COLO829 (cell line): Measurements from ENCODE around the gene RPL10.

Experiments used
- DNase-seq: peaks from one replicate; pipeline ENCODE4 v3.0.0; 2012; ENCODE audit warnings: low spot score

Gene RPL10

GRCh38 chrX:154401045-154401799 lies 3.0 kb downstream of the RPL10 start:
- no peak for DNase-seq

DNA sequence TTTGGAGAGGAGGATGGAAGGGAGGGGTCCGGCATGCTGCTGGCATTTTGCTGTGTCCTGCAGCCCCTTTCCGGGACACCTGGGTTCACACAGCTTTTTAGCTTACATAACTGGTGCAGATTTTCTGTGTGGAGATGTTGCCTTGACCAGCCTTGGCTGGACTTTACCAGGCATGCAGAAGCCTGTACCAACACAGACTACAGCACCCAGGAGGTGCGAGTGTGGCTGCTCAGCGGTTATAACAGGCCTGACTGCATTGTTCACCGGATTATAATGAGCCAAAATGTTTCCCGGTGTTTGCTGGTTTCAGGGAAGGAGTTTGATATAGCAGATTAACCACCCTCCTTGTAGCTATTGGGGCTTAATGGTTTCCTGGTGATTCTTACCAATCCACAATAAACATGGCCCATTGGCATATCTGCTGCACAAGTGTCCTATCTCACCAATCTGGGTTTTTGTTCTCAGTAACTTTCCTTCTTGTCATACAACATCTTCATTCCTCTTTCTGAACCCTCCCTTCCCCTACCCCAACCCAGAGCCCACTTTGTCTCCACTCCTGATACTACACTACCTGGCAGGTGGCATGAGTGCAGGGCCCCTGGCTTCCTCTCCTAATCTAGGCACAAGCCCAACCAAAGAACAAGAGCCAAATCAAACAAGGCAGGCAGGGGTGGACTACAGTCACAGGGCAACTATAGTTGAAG lies 3.9 kb downstream of the RPL10 start:
- no peak for DNase-seq

- no peak for DNase-seq
These were observed 4.5 kb downstream of the RPL10 start for GRCh38 chrX:154402622-154403127.

DNA sequence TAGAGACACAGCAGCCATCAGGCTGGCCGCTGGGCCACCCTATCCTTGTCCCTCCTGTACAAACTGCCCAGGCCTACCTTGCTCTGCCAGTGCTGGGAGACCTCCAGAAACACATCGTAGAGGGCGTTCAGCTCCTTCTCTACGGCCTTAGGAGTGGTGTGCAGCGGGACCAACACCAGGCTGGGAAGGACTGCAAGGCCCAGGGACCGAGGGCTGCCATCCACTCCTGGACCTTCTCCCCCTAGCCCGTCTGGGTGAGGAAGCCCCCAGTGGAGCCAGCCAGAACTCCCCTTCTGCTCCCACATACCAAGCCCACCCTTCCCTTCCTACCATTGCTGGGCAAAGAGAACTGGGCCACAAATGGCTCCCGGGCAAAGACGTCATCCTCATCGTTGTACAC lies 5.0 kb downstream of the RPL10 start:
- no peak for DNase-seq

GRCh38 chrX:154403858-154404257 lies 5.7 kb downstream of the RPL10 start:
- no peak for DNase-seq

GRCh38 chrX:154404625-154405192 lies 6.5 kb downstream of the RPL10 start:
- DNase-seq: no peak

DNA sequence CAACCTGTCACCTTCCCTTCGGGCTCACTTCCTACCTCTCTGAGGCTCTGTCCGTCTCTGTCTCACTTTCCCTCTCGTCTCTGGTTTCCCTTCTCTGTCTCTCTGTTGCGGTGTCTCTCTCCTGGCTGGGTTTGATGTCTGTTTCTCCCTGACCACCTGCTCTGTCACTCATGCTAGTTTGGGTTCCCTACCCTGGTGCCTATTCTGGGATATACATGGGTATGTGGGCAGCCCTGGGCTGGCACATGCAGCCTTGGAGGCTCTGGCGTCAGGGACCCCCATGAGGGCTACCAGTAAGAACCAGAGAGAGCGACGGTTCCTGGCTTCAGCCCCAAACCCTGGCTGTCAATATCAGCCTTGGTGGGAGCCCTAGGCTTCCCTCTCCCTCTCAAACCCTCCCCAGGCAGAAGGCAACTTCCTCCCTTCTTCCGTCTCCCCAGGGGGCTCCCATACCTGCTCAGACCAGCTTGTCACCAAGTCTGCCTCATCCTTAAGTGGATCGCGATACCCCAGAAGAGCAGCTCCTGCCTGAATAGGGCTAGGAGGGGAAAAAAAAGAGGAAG lies 10.6 kb downstream of the RPL10 start:
- DNase-seq: no peak

DNA sequence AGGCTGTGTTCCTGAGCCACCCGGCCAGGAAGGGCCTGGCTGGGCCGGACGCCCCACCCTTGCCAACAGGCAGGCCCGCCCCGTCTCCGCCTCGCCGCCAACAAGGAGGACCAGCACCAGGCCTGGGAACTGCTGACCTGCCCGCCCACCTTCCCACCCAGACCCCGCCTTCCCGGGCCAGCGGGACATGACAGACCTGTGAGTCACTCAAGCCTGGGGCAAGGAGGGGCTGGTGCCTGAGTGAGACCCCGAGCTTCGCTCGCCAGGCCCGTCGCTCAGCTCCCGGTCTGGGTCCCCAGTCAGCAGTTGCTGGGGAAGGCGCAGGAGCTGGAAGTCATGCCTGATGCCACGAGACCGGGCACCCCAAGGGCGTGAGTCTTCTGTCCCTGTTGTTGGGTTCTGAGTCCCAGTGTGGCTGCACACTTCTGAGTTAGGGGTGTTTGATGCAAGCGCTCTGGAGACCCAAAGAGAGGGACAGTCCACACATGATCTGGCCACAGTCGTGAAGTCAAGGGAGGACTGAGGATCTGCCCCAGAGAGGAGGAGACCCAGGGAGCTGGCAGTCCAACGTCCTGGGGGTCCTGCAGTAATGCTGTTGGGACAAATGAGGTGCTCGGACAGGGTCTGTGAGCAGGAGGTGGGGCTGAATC lies 11.2 kb downstream of the RPL10 start, which contains the start of gene DNASE1L1:
DNASE1L1 (minus strand) TSS at position 33 of the 650 bp plus-strand sequence. CDS start 3,686 bp downstream, outside the sequence.
- peak; percentile 69 for DNase-seq

GRCh38 chrX:154411981-154412340 lies 13.8 kb downstream of the RPL10 start:
- peak; percentile 60 for DNase-seq

- DNase-seq: no peak
These were observed 14.3 kb downstream of the RPL10 start for GRCh38 chrX:154412468-154412867.

- no peak for DNase-seq
These were observed 15.0 kb downstream of the RPL10 start for GRCh38 chrX:154413142-154413541.

- no peak for DNase-seq
These were observed 19.0 kb downstream of the RPL10 start for GRCh38 chrX:154417157-154417556.

- no peak for DNase-seq
These were observed 21.0 kb downstream of the RPL10 start for GRCh38 chrX:154419189-154419588.

DNA sequence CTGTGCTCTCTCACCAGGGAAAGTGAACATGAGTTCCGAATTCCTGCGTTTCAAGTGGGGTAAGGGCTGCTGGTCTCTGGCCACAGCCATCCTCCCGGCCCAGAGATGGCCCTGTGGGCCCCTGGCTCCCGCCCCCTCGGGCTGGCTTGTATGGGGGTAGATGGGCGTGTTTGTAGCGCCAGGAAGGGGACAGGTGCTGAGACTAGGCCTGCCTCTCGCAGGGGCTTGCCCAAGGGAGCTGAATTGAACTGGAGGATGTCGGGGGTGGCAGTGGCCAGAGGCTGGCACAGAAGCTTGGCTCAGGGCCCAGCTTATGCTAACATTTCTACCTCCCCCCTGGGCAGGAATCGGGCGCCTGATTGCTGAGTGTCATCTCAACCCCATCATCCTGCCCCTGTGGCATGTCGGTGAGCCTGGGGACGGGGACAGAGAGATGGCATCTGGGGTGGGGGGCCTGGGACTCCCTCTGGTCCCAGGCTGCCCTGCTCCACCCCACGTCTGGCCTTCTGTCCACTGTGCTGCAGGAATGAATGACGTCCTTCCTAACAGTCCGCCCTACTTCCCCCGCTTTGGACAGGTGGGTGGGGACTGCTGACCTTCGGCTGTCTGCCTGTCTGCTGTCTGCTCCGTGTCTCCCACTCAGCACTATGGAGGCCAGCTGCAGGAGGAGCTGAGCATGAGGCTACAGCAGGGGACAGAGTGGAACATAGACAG lies 21.7 kb downstream of the RPL10 start:
- no peak for DNase-seq

GRCh38 chrX:154420402-154420756 lies 22.2 kb downstream of the RPL10 start:
- DNase-seq: no peak

DNA sequence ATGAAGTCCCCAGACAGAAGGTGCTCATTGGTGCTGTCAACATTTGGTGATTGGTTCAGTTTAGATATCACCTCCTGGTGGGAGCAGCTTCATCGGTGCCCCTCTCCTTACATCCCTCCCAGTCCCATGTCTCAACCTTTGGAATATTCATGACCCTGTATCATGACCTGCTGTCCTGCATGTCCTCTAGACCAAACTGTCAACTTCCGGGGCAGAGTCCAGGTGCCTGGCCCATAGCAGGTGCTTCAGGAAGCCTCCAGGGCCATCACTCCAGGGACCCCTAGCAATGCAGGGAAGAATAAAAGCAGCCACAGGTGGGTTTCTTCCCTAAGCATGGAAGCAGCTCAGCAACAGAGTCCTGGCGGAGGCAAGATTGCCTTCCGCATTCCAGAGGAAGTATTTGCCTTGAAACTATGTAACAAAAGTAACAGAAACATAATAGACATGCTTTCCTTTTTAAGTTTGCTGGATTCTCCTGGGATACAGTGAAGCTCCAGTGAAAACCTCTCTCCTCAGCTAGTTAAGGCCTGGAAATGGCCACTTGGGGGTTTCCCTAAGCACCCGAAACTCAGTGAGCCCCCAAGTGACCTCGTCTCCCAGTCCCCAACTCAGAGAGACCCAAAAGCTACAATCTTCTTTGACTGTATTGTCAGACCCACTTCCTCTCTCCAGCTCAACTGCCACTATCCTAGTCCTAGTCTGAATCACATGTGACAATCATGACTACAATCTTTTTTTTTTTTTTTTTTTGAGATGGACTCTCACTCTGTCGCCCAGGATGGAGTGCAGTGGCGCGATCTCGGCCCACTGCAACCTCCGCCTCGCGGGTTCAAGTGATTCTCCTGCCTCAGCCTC lies 29.0 kb downstream of the RPL10 start:
- no peak for DNase-seq

DNA sequence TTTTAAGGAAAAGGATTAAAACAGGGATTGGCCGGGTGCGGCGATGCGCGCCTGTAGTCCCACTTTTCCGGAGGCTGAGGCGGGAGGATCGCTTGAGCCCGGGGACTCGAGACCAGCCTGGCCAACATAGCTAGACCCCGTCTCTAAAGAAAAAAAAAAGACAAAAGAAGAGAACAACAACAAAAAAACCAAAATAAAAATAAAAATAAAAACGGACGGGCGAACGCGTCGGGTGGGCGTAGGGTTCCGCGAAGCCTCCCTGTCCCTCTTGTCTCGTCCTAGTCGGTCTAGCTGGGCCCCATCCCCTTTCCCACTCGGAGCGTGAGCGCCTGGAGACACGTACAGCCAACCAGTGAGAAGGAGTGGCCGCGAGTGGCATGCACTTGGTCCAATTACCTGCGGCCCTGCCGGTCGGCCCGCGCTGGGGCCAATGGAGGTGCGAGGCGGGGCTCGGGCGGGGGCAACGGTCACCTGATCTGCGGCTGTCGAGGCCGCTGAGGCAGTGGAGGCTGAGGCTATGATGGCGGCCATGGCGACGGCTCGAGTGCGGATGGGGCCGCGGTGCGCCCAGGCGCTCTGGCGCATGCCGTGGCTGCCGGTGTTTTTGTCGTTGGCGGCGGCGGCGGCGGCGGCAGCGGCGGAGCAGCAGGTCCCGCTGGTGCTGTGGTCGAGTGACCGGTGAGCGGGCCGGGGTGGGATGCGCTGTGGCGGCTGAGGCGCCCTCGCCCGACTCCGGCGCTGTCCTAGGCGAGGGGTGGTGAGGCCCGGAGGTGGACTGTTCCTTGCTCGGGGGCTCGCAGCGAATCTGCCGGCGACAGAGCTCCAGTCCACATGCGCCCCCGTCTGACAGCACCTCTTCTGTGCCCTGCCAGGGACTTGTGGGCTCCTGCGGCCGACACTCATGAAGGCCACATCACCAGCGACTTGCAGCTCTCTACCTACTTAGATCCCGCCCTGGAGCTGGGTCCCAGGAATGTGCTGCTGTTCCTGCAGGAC lies 30.3 kb downstream of the RPL10 start, which contains the start of gene ATP6AP1:
ATP6AP1 (plus strand) TSS at position 502 of the 996 bp plus-strand sequence; CDS start at position 518, 16 bp downstream.
- DNase-seq: peak; percentile 66

- DNase-seq: no peak
These were observed 31.5 kb downstream of the RPL10 start for GRCh38 chrX:154429711-154430110.

- no peak for DNase-seq
These were observed 32.3 kb downstream of the RPL10 start for GRCh38 chrX:154430479-154430878.
